SK-N-MC (cell line): ENCODE data around the gene NXPE3.

Source experiments
- EZH2 ChIP-seq: fragments of 200-600 bp; sonication (generic); IDR thresholded peaks from one replicate; pipeline ENCODE4 v1.6.1; 2017; ENCODE audit warnings: antibody characterized with exemption
- POLR2AphosphoS5 ChIP-seq: IDR thresholded peaks from 2 replicates; pipeline ENCODE4 v1.6.1; 2012; ENCODE audit warnings: mild to moderate bottlenecking, low read depth, low read length, borderline replicate concordance

- TF ChIP-seq POLR2AphosphoS5: no peak
- TF ChIP-seq EZH2: no peak
These were observed 70.0 kb downstream of the NXPE3 start, which contains the start of gene NFKBIZ for GRCh38 chr3:101848754-101849713.
